DND-41 (cell line): ENCODE data around the gene CDKN2B.

ENCODE experiments used
- EZH2 ChIP-seq: IDR thresholded peaks from 3 replicates; pipeline ENCODE4 v1.6.1; 2012; ENCODE audit warnings: borderline replicate concordance, low read depth, mild to moderate bottlenecking, moderate library complexity, low read length, inconsistent platforms; ENCODE audit not compliant: severe bottlenecking
- TF ChIP-seq, protein P1 (sequence below): IDR thresholded peaks from 2 replicates; pipeline ENCODE4 v1.5.1; 2012; ENCODE audit warnings: borderline replicate concordance, low read length, moderate library complexity, mild to moderate bottlenecking; ENCODE audit not compliant: poor library complexity, severe bottlenecking; ENCODE audit errors: extremely low read depth

DNA sequence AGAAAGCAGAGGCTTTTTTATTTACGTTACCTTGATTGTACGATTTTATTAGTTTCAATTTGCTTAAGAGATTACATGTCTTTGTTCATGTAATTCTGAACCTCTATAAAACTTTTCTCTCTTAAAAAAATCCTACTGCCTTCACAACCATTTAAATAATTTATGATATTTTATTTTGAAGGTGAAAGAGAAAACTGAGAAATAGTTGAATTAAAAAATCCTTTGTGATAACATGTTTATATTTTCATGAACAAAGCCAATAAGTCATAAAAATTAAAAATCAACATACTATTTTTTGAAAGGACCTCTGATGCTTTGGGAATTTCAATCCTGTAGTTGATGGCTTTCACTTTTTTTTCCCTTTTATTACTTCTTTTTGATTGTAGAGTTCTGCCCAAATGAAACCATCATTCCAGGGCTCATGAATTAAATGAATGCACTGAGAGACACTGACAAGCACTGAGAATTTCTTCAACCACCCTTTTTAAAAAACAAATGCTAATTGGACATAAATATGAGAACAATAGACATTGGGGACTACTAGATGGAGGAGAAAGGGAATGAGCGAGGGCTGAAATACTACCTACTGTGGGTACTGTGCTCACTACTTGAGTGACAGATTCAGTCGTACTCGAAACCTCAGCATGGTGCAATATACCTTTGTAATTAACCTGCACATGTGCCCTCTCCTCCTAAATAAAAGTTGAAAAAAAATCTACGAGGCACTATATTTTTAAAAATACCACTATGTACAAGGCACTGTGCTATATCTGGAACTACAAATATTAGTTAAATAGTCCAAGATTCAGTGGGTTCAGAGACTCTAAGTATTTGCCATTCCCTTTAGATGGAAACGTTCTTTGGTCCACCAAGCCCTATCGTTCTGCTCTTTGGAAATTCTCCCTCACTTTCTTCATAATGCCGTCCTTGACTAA lies 20.8 kb downstream of the CDKN2B start:
- TF ChIP-seq, protein P1, sequence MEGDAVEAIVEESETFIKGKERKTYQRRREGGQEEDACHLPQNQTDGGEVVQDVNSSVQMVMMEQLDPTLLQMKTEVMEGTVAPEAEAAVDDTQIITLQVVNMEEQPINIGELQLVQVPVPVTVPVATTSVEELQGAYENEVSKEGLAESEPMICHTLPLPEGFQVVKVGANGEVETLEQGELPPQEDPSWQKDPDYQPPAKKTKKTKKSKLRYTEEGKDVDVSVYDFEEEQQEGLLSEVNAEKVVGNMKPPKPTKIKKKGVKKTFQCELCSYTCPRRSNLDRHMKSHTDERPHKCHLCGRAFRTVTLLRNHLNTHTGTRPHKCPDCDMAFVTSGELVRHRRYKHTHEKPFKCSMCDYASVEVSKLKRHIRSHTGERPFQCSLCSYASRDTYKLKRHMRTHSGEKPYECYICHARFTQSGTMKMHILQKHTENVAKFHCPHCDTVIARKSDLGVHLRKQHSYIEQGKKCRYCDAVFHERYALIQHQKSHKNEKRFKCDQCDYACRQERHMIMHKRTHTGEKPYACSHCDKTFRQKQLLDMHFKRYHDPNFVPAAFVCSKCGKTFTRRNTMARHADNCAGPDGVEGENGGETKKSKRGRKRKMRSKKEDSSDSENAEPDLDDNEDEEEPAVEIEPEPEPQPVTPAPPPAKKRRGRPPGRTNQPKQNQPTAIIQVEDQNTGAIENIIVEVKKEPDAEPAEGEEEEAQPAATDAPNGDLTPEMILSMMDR = no peak
- no peak for TF ChIP-seq EZH2
